Stimulated activated CD4-positive, alpha-beta T cell treated with anti-CD3 and anti-CD28 coated beads, Interleukin-1b, Interleukin-23, amount 100 ng/mL, for 1 hour (primary cell): Measurements from ENCODE around the gene TUBB4B.
"Not testable (repeated sequence)": the region's sequence is repeated elsewhere in the genome, so short reads cannot be mapped to it uniquely, and the experiment has no call there.

ENCODE experiments used
- DNase-seq, 2 donors: peaks; one replicate each; pipeline ENCODE4 v3.0.0-alpha.2; 2020; ENCODE audit warnings: low read depth in 2 of 2

TUBB4B gene

DNA sequence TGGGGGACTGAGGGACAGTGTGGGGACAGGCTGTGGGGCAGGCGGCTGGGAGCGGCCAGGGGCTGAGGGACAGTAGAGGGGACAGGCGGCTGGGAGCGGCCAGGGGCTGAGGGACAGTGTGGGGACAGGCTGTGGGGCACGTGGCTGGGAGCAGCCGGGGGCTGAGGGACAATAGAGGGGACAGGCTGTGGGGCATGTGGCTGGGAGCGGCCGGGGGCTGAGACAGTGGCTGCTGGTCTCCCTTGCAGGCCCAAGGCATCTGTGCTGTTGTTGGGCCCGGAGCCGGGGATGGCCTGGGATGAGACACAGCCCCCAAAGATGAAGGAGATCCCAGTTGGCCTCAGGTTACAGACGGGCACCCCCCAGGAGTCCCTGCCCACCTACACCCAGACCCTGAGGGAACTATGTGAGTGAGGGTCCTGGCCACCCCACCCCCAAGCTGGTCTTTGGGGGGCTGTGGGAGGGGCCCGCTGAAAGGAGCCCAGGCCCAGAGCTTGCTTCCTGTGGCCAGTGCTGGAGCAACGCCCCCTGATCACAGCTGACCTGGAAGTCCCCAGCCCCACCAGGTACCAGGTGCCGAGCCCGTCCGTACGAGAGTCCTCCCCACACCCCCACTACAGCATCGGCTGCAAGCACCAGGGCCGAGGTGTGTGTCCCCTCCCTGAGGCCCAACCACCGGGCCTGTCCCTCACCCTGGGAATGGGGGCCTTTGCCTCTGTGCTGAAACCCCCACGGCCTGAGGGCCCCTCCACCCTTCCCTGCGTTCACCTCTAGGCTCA is 10.6 kb downstream of the TUBB4B start:
- no peak for DNase-seq

DNA sequence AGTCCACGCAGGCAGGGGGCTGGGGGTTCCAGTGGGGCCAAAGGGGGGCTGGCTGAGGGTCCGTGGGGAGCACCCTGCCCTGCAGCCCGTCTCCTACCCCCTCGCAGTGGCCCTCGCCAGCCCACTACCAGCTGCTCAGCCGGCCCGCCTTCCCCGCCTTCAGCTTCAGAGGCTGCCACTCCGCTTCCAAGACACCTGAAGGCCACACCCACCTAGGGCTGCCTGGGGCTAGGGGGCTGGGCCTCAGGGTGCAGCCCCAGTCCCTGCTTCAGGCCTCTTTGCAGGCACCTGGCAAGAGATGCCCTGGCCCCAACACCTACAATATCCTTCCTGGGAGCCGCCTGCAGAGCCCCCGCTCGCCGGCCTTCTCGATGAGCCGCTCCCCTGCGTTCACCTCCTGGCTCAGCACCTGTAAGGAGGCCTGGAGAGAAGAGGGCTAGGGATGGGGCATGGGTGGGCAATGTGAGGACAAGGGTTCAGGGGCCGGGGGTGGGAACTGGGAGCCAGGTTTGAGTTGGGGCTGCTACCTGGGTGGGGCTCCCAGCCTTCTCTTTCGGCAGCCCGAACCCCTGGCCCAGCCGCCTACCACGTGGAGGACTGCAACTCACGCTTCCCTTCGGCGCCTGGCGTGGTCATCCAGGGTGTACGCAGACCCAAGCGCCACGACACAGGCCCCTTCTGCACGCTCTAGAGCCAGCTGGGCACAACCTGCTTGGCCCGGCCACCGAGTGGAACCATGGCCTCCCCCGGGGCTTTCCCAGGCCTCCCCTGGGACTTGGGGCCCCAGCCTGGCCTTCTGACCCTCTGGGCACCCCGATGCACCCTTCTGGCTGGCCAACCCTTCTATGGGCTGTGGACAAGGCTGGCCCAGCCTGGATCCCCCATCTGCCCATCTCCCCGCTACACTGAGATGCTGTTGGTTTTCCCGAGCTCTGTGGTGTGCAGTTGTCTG is 11.7 kb downstream of the TUBB4B start:
- no peak for DNase-seq

DNA sequence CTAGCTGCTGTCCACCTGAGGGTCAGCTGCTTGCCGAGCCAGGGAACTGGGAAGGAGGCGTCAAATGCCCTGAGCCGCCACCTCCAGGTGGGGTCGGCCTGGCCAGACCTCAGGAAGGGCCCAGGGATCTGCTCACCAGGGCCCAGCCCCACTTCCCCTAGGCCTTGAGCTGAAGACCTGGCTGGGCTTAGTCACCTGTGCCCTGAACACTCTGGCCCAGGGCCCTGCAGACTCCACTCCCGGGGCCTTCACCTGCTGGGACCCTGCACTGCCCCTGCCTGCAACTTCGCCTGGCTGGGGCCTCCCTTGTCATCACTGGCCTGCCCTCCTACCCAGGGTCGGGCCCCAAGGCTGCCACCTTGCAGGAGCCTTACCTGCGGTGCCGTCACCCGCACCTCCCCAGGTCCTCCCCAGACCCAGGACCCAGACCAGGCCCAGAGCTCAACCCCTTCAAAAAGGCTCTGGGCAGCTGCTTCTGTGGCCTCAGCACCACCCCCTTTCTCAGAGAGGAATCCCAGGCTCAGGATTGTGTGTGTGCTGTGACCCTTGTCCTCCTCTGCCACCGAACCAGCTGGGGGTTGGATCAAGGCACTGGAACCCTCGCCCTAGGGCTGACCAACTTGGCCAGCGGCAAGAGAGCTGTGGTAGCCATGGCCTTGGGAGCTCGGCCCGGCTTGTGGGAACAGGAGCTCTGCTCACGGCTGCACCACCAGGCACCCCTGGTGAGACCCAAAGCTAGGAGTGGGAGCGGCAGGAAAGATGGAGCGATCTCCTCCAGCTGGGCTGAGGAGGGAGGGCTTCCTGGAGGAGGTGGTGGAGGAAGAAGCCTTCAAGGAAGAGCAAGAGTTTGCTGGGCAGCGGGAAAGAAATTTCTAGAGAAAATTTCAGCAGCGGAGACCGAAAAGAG is 12.9 kb downstream of the TUBB4B start:
- no peak for DNase-seq

DNA sequence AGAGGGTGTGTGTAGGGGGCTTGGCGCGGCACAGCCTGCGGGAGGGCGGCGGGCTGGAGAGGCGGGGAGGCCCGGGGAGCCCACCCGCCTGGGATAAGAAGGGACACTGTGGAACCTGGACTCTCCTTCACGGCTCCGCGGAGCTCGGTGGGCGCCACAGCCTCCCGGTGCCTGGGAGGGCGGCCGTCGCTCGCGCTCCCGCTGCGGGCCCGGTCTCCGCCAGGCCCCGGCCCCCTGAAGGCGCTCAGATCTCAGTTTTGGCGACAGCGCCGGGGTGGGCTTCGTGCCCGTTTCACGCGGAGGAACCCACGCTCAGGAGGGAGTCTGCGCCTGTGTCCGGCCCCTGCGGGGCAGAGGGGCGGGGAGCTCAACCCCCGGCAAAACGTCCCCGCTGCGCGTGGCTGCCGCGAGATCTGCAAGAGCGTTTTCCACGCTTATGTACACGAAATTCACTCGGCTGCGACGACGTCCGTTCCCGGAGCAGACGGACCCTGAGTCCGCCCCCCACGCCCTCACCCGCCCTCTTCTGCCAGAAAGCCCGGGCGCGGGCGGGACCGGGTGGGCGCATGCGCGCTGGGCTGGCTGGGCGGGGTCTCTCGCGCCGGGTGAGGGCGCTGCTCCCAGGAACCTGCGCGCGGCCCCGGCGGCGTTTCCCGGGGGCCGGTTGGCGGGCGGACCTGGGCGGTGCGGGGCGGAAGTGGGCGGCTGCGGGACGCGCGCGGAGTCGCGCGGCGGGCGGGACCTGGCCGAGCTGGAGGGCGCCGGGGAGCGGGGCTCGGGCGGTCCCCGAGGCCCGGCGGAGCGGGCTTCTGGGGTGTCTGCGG is 13.7 kb downstream of the TUBB4B start, which contains the start of gene NELFB:
TSS of gene NELFB (plus strand) at position 704 of the 824 bp plus-strand sequence.
- DNase-seq = peak; percentile 95 to 98

DNA sequence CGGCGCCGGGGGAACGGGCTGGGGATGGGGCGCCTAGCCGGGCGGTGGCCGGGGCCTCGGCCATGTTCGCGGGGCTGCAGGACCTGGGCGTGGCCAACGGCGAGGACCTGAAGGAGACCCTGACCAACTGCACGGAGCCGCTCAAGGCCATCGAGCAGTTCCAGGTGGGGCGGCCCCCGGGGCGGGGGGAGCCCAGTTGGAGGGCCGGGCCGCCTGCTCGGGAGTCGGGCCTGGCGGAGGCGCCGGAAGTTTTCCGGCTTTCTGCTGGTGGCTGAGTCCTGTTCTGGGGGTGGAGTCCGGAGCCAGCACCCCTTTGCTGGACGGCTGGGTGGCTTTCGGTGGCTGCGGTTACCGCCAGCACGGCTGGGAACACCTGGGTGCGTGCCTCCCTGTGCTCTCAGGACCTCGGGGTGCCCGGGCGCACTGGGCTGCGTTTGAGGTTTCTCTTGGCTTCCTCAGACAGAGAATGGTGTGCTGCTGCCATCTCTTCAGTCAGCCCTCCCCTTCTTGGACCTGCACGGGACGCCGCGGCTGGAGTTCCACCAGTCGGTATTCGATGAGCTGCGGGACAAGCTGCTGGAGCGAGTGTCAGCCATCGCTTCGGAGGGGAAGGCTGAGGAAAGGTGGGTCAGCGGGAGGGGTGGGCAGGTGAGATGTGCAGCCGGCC is 14.5 kb downstream of the TUBB4B start:
- DNase-seq = no peak

DNA sequence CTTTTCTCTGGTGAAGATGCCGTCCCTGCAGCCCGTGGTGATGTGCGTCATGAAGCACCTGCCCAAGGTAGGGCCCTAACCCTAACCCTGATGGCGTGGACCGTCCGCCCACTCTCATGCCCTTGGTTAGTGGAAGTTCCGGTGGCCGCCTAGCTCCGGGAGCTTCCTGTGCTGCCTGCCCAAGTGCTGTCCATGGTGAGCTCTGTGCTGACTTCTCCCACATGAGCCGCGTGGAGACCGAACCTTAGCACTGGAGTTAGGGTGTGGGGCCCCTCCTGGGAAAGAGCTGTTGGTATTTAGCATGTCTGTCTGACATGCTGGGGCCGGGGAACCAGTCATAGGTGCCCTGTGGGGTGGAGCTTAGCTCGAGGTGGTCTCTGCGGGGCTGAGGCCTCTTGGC is 15.3 kb downstream of the TUBB4B start:
- no peak for DNase-seq

DNA sequence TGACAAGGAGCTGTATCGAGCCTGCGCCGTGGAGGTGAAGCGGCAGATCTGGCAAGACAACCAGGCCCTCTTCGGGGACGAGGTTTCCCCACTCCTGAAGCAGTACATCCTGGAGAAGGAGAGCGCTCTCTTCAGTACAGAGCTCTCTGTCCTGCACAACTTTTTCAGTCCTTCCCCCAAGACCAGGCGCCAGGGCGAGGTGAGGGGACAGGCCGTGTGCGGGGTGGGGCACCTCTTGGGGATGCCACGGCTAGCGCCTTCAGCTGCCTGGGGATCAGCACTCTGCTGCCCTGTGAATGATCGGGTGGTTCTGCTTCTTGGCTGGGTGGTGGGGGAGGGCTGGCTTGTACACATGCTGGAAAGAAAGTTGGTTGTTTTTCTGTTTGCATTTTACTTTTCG is 15.8 kb downstream of the TUBB4B start:
- DNase-seq = no peak

DNA sequence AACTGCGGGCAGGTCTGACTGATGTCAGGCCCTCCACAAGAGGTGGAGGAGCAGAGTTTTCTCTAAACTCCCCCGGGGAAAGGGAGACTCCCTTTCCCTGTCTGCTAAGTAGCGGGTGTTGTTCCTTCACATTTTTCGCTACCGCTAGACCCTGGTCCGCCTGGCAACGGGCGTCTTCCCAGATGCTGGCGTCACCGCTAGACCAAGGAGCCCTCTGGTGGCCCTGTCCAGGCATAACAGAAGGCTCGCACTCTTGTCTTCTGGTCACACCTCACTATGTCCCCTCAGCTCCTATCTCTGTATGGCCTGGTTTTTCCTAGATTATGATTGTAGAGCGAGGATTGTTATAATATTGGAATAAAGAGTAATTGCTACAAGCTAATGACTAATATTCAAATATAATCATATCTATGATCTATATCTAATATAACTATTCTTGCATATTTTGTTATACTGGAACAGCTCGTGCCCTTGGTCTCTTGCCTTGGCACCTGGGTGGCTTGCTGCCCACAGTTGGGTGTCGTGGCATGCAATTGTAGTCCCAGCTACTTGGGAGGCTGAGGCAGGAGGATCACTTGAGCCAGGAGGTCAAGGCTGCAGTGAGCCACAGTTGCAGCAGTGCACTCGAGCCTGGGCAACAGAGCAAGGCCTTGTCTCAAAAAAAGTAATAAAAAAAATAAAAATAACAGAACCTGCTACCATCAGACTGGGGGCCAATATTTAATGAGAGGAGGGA is 21.3 kb downstream of the TUBB4B start:
- not testable (repeated sequence) for DNase-seq

DNA sequence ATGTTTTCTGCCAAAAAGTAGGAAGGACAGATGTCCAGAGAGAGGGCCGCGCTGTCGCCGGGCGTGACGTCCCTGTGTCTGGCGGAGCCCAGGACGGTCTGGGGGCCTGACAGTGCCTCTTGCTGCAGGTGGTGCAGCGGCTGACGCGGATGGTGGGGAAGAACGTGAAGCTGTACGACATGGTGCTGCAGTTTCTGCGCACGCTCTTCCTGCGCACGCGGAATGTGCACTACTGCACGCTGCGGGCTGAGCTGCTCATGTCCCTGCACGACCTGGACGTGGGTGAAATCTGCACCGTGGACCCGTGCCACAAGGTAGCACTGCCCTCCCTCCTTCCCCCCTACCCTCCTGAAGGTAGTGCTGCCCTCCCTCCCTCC is 21.8 kb downstream of the TUBB4B start:
- DNase-seq = no peak

DNA sequence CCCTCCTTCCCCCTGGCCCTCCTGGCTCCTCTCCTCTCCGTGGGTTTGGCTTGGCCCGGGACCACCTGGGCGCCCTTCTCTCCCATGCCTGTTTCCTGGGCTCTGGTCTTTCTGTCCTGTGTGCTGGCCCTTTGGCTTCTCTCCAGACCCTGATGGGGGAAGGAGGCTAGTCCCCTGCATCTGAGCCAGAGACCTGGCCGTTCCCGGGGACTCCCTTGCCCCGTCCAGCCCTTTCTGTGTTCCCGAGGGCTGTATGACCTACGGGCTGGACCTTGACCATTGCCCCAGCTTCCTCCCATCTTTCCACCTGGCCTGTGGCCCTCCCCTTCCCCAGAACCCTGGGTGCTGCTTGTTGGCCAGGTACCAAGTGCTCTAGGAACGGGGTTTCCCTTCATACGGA is 22.4 kb downstream of the TUBB4B start:
- no peak for DNase-seq

DNA sequence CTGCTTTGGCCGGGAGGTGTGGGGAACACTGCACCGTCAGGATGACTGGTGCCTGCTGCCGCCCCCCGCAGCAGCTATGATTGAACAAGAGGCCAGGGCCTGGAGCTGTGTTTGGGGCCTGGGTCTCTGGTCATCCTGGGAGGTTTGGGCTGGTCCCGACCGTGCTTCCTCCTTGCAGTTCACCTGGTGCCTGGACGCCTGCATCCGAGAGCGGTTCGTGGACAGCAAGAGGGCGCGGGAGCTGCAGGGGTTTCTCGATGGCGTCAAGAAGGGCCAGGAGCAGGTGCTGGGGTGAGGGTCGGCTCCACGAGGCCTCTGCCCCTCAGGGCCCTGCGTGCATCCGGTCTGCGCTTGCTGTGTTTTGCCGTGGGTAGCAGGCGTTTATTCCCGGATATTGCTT is 23.0 kb downstream of the TUBB4B start:
- no peak for DNase-seq

DNA sequence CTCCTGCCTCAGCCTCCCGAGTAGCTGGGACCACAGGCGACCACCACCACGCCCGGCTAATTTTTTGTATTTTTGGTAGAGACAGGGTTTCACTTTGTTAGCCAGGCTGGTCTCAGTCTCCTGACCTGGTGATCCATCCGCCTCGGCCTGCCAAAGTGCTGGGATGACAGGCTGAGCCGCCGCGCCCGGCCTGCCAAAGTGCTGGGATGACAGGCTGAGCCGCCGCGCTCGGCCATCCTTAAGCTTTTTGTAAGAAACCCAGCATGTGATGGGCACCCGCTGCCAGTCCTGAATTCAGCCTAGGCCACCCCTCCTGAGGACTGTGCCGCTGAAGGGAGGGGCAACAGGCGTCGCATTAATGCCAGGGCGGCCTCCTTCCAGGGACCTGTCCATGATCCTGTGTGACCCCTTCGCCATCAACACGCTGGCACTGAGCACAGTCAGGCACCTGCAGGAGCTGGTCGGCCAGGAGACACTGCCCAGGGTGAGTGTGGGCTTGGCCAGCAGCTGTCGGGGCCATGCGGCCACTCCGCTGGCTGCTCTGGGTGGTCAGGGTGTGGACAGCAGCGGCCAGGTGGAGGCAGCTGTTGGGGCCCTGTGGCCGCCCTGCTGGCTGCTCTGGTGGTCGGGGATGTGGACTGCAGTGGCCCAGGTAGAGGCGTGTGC is 24.5 kb downstream of the TUBB4B start:
- DNase-seq = no peak

DNA sequence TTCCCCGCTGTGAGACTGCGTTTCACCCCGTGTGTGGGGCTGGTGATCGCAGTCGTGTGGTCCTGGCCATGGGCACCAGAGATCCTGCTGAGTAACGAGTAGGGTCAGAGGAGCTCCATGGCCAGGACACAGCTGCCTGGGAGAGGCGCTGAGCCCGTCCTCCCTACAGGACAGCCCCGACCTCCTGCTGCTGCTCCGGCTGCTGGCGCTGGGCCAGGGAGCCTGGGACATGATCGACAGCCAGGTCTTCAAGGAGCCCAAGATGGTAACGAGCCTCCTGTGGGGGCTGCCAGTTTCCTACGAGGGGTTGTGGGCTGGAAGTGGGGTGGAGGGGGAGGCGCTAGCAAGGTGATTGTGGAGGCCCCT is 25.1 kb downstream of the TUBB4B start:
- DNase-seq = no peak

DNA sequence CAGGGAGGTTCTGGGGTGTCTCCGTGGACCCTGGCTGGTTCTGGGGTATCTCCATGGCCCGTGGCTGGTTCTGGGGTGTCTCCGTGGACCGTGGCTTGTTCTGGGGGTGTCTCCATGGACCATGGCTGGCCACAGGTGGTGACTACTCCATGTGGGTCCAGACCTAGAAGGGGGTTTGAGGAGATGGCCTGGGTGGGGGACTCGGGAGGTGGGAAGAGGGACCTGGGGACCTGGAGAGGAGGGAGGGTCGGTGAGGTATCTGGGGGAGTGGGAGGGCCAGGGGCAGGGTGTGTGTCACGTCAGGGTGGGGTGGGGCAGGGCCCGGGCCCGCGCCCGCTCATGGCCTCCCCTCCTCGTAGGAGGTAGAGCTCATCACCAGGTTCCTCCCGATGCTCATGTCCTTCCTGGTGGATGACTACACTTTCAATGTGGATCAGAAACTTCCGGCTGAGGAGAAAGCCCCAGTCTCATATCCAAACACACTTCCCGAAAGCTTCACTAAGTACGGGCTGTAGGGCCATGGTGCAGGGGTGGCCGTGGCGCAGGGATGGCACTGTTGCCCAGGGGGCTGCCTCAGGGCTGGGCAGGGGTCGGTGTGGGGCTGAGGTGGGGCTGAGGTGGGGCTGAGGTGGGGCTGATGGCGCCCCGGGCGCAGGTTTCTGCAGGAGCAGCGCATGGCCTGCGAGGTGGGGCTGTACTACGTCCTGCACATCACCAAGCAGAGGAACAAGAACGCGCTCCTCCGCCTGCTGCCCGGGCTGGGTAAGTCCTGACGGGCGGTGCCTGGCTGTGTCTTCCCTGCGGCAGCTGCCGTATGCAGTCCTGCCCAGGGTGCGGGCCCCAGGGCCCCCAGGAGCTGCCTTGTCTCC is 25.7 kb downstream of the TUBB4B start:
- DNase-seq = no peak

DNA sequence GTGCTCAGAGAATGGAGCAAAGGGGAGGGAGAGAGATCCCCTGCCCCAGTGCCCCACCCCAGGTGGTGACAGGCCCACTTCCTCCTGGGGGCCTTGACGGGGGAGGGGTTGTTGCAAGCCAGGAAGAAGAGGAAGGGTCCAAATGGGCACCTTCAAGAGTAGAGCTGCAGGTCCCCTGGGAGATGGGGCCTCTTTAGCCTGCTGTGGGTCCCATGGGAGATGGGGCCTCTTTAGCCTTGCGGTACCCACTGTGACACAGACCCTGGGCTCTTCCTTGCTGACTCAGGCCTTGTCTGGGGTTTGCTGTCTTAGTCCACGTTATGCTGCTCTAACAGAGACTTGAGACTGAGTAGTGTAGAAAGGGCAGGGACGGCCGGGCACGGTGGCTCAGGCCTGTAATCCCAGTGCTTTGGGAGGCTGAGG is 26.9 kb downstream of the TUBB4B start:
- no peak for DNase-seq

DNA sequence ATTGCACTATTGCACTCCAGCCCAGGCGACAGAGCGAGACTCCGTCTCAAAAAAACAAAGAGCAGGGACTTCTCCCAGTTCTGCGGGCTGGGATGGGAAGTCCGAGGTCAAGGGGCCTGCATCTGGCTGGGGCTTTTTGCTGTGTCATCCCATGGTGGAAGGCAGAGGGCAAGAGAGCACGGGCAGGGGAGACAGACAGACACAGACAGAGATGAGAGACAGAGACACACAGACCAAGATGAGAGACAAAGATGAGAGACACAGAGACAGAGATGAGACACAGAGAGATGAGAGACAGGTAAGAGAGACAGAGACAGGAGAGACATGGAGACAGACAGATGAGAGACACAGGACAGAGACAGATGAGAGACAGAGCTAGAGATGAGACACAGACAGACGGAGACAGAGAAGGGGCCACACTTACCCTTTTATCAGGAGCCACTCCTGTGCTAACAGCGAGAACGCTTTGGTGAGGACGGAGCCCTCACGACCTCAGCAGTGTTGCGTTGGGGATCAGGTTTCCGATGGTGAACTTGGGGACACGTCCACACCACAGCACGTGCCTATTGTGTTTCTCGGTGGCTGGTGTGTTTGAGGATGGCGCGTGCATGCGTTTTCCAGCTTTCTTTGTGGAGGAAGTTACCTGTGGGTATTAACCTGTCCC is 27.6 kb downstream of the TUBB4B start:
- DNase-seq = no peak

DNA sequence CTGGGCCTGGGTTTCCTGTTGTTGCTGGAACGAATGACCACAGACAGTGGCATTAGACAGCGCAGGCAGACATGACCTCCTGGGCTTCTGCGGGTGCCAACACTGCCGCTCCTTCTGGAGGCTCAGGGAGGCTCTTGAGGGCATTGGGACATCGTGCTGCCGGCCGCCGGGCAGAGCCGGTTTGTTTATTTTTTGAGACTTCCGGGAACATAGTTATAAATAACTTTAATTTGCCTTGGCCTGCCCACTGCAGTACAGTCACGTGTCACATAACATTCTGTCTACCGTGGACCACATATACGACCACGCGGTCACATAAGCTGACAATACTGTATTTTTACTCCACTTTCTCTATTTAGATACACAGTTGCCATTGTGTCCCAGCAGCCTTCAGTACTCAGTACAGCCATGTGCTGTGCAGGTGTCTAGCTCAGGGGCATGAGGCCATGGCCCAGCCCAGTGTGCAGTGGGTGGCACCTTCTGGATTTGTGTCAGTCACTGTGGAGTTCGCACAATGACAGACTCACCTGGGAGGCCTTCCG is 28.2 kb downstream of the TUBB4B start:
- no peak for DNase-seq
